ENCODE measurements around the gene PRPS1. TPM values are rescaled to one million over a fixed set of nuclear protein-coding genes. Genes with fewer than 3 reads are reported as not detected.
A peak's percentile ranks its signal among the peaks of the same experiment; 100 is the strongest.
"Not testable (repeated sequence)": the region's sequence is repeated elsewhere in the genome, so short reads cannot be mapped to it uniquely, and the experiment has no call there.

Gene PRPS1
- polyA plus RNA-seq, 1 donor from 2014 or later: 45.6 TPM

- no peak overlapping the region for H3K4me3 Mint-ChIP-seq
- H3K4me1 Mint-ChIP-seq: peaks cover 0 to 6% (median 2%) of the 10 kb centered on the region in 3 donors
- H3K9me3 Mint-ChIP-seq: no peaks in the 10 kb centered on the region
- no peak overlapping the region for H3K27ac Mint-ChIP-seq
- H3K27me3 Mint-ChIP-seq: peaks cover 2% of the 10 kb centered on the region
- no peaks in the 10 kb centered on the region for H3K36me3 Mint-ChIP-seq
Measured at GRCh38 chrX:107659286-107659685, 31.0 kb downstream of the PRPS1 start.

- peaks cover 2% of the 10 kb centered on the region for H3K27me3 Mint-ChIP-seq
- no peak overlapping the region for H3K27ac Mint-ChIP-seq
Measured at GRCh38 chrX:107659768-107660167, 31.5 kb downstream of the PRPS1 start.

GRCh38 chrX:107662145-107662544 lies 33.8 kb downstream of the PRPS1 start:
- Mint-ChIP-seq H3K36me3 (peaks cover 2% of the 10 kb centered on the region), H3K27ac (peak overlapping the region in 1 of 3 donors; percentile 50), H3K4me1 (peaks cover 0 to 6% (median 5%) of the 10 kb centered on the region in 3 donors), H3K9me3 (no peaks in the 10 kb centered on the region), H3K27me3 (no peaks in the 10 kb centered on the region), H3K4me3 (no peak overlapping the region)

More at GRCh38 chrX:107659768-107660167, 31.5 kb downstream of the PRPS1 start:
- Mint-ChIP-seq H3K4me3 (no peak overlapping the region), H3K9me3 (no peaks in the 10 kb centered on the region), H3K36me3 (no peaks in the 10 kb centered on the region), H3K4me1 (peaks cover 0 to 5% (median 2%) of the 10 kb centered on the region in 3 donors)

GRCh38 chrX:107662824-107663223 lies 34.5 kb downstream of the PRPS1 start:
- Mint-ChIP-seq H3K9me3 (no peaks in the 10 kb centered on the region), H3K27me3 (no peaks in the 10 kb centered on the region), H3K4me1 (peaks cover 0 to 6% (median 5%) of the 10 kb centered on the region in 3 donors)

GRCh38 chrX:107666931-107667330 lies 38.6 kb downstream of the PRPS1 start:
- Mint-ChIP-seq H3K27me3 (peaks cover 2% of the 10 kb centered on the region), H3K27ac (peak overlapping the region in 1 of 3 donors; percentile 32), H3K9me3 (no peaks in the 10 kb centered on the region), H3K4me3 (no peak overlapping the region), H3K4me1 (peaks cover 0 to 9% (median 4%) of the 10 kb centered on the region in 3 donors), H3K36me3 (peaks cover 2% of the 10 kb centered on the region)

More at GRCh38 chrX:107662824-107663223, 34.5 kb downstream of the PRPS1 start:
- Mint-ChIP-seq H3K27ac (peak overlapping the region in 1 of 3 donors; percentile 56), H3K36me3 (peaks cover 2% of the 10 kb centered on the region), H3K4me3 (no peak overlapping the region)

GRCh38 chrX:107667426-107667825 lies 39.1 kb downstream of the PRPS1 start:
- H3K9me3 Mint-ChIP-seq: no peaks in the 10 kb centered on the region
- peaks cover 0 to 10% (median 4%) of the 10 kb centered on the region in 3 donors for H3K4me1 Mint-ChIP-seq
- peaks cover 2% of the 10 kb centered on the region for H3K36me3 Mint-ChIP-seq
- peaks cover 2% of the 10 kb centered on the region for H3K27me3 Mint-ChIP-seq
- no peak overlapping the region for H3K4me3 Mint-ChIP-seq
- H3K27ac Mint-ChIP-seq: peak overlapping the region in 1 of 3 donors; percentile 32

GRCh38 chrX:107668710-107669109 lies 40.4 kb downstream of the PRPS1 start:
- H3K4me3 Mint-ChIP-seq, H3K36me3 Mint-ChIP-seq, H3K27ac Mint-ChIP-seq, H3K27me3 Mint-ChIP-seq, H3K9me3 Mint-ChIP-seq: not testable (repeated sequence)
- peaks cover 10 to 20% (median 13%) of the 10 kb centered on the region in 3 donors for H3K4me1 Mint-ChIP-seq

- Mint-ChIP-seq H3K36me3 (peaks cover 2% of the 10 kb centered on the region), H3K27ac (peak overlapping the region in 1 of 3 donors; percentile 87), H3K4me1 (peaks cover 14 to 22% (median 14%) of the 10 kb centered on the region in 3 donors), H3K4me3 (no peak overlapping the region), H3K9me3 (no peaks in the 10 kb centered on the region), H3K27me3 (peaks cover 2% of the 10 kb centered on the region)
Measured at GRCh38 chrX:107669261-107669660, 41.0 kb downstream of the PRPS1 start.

GRCh38 chrX:107669885-107670628 lies 41.7 kb downstream of the PRPS1 start:
- peaks cover 20 to 30% (median 22%) of the 10 kb centered on the region in 3 donors for H3K4me1 Mint-ChIP-seq
- peaks cover 2% of the 10 kb centered on the region for H3K36me3 Mint-ChIP-seq
- peak overlapping the region in 2 of 4 donors; percentile 31 to 63 for H3K4me3 Mint-ChIP-seq
- H3K9me3 Mint-ChIP-seq: no peaks in the 10 kb centered on the region
- H3K27me3 Mint-ChIP-seq: peaks cover 2% of the 10 kb centered on the region
- peak overlapping the region; percentile 13 to 67 (median 51) for H3K27ac Mint-ChIP-seq

GRCh38 chrX:107671256-107671655 lies 42.9 kb downstream of the PRPS1 start:
- peak overlapping the region in 1 of 4 donors; percentile 69 for H3K4me3 Mint-ChIP-seq
- not testable (repeated sequence) for H3K9me3 Mint-ChIP-seq, H3K27me3 Mint-ChIP-seq, H3K36me3 Mint-ChIP-seq
- peaks cover 21 to 42% (median 31%) of the 10 kb centered on the region in 3 donors for H3K4me1 Mint-ChIP-seq
- peak overlapping the region in 2 of 3 donors; percentile 47 to 80 for H3K27ac Mint-ChIP-seq

GRCh38 chrX:107672955-107673378 lies 44.7 kb downstream of the PRPS1 start:
- Mint-ChIP-seq H3K4me3 (peak overlapping the region; percentile 57 to 93 (median 84)), H3K36me3 (no peaks in the 10 kb centered on the region), H3K4me1 (peaks cover 25 to 45% (median 34%) of the 10 kb centered on the region in 3 donors), H3K27ac (peak overlapping the region; percentile 96 to 98 (median 98)), H3K27me3 (peaks cover 4% of the 10 kb centered on the region), H3K9me3 (no peaks in the 10 kb centered on the region)

- Mint-ChIP-seq H3K27ac (peak overlapping the region; percentile 96 to 98 (median 98)), H3K36me3 (no peaks in the 10 kb centered on the region), H3K27me3 (peaks cover 4% of the 10 kb centered on the region), H3K9me3 (no peaks in the 10 kb centered on the region), H3K4me1 (peaks cover 30 to 50% (median 37%) of the 10 kb centered on the region in 3 donors), H3K4me3 (peak overlapping the region; percentile 57 to 93 (median 87))
Measured at GRCh38 chrX:107673431-107673830, 45.1 kb downstream of the PRPS1 start.

- Mint-ChIP-seq H3K36me3 (no peaks in the 10 kb centered on the region), H3K27me3 (peaks cover 4% of the 10 kb centered on the region), H3K9me3 (no peaks in the 10 kb centered on the region), H3K4me3 (peak overlapping the region; percentile 65 to 93 (median 92)), H3K27ac (peak overlapping the region; percentile 96 to 98 (median 98)), H3K4me1 (peaks cover 34 to 56% (median 43%) of the 10 kb centered on the region in 3 donors)
Measured at GRCh38 chrX:107673933-107674479, 45.7 kb downstream of the PRPS1 start.

GRCh38 chrX:107674480-107675364 lies 46.4 kb downstream of the PRPS1 start:
- H3K9me3 Mint-ChIP-seq: no peaks in the 10 kb centered on the region
- peaks cover 2% of the 10 kb centered on the region for H3K27me3 Mint-ChIP-seq
- H3K27ac Mint-ChIP-seq: peak overlapping the region; percentile 96 to 98 (median 98)
- H3K36me3 Mint-ChIP-seq: no peaks in the 10 kb centered on the region
- peak overlapping the region; percentile 65 to 93 (median 92) for H3K4me3 Mint-ChIP-seq
- peaks cover 35 to 57% (median 43%) of the 10 kb centered on the region in 3 donors for H3K4me1 Mint-ChIP-seq

- H3K9me3 Mint-ChIP-seq: no peaks in the 10 kb centered on the region
- H3K27me3 Mint-ChIP-seq: peaks cover 2% of the 10 kb centered on the region
- H3K36me3 Mint-ChIP-seq: no peaks in the 10 kb centered on the region
- peaks cover 36 to 54% (median 43%) of the 10 kb centered on the region in 3 donors for H3K4me1 Mint-ChIP-seq
- H3K4me3 Mint-ChIP-seq: peak overlapping the region; percentile 82 to 94 (median 92)
- peak overlapping the region; percentile 96 to 98 (median 98) for H3K27ac Mint-ChIP-seq
Measured at GRCh38 chrX:107675365-107675654, 47.0 kb downstream of the PRPS1 start.

Data from IgD-negative memory B cell (primary cell).